CD4-positive, alpha-beta T cell treated with Interleukin-4 for 1 hour (primary cell): ENCODE measurements around the gene CHRNA3.
"Not testable (repeated sequence)": the region's sequence is repeated elsewhere in the genome, so short reads cannot be mapped to it uniquely, and the experiment has no call there.

Source experiments
- DNase-seq, 2 donors: peaks; one replicate each; pipeline ENCODE4 v3.0.0-alpha.2; 2020 to 2022

Gene CHRNA3

DNA sequence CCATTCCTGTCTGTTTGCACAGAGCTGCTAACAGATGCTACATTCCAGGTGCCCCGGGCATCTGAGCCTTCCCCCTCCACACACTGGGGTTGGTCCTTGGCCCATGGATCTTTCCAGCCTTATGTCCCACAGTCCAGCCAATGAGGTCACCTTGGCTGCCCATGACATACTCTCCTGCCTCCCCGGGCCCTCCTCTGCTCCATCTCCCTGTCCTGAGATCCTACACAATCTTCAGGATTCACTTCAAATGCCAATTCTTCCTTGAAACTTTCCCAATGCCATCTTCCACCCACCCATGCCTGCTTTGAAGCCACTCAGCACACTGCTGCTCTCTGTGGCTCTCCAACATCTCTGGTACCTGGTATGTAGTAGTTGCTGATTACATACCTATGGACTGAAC lies 4.3 kb downstream of the CHRNA3 start:
- no peak for DNase-seq

DNA sequence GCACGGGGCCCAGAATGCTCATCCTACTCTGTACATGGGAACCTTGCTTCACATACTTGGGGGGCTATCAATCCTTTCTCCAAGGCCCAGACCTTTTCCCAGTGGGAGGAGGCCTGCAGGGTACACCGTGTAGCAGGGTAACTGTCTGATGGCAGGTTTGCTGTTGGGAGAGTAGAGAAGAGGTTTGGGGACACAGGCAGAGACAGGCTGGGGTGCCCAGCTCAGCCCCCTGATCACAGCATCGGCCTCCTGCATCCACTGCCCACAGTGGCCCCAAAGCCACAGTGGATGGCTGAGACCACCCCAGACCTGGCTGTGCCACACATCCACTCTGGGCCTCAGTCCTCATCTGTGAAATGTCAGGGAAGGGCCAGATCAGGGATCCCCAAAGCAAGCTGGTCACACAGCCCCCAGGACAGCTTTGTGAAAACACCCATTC lies 5.6 kb downstream of the CHRNA3 start:
- no peak for DNase-seq

GRCh38 chr15:78614021-78614420 lies 6.8 kb downstream of the CHRNA3 start:
- DNase-seq: no peak

GRCh38 chr15:78609551-78609950 lies 11.2 kb downstream of the CHRNA3 start:
- DNase-seq: not testable (repeated sequence)

GRCh38 chr15:78605680-78606079 lies 15.1 kb downstream of the CHRNA3 start:
- no peak for DNase-seq

- no peak for DNase-seq
Measured at GRCh38 chr15:78605201-78605600, 15.6 kb downstream of the CHRNA3 start.

DNA sequence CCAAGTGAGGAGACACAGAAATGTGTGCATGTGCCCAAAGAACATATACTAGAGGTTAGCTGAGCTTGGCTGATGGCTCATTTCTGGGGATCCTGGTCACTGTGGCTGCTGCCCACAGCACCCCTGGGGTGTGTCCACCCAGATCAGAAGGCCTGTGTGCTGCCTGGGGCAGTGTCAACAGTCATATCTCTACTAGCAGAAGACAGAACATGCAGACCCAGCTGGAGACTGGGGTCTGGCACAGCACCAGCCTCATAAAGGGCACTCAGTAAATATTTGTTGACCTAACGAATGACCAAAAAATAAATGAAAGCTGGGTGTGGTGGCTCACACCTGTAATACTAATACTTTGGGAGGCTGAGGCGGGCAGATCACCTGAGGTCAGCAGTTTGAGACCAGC lies 16.4 kb downstream of the CHRNA3 start:
- DNase-seq: no peak

DNA sequence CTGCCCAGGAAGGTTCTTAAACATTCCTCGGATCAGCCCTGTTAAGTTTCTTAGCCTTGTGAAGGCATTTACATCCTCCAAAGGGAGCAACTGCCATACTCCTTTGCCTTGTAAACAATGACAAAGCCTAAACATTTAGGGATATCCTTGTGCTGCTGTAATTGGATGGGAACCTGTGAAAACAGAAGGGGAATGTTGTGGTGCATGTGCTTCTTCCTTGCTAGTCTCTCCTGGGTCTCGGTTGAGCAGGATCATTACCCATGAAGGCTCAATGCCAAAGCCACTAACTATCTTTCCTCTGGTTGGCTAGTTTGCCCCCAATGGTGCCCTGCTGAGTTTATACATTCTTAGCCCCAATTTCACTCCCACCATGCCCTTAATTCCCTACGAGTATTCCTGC lies 17.3 kb downstream of the CHRNA3 start:
- DNase-seq: no peak

DNA sequence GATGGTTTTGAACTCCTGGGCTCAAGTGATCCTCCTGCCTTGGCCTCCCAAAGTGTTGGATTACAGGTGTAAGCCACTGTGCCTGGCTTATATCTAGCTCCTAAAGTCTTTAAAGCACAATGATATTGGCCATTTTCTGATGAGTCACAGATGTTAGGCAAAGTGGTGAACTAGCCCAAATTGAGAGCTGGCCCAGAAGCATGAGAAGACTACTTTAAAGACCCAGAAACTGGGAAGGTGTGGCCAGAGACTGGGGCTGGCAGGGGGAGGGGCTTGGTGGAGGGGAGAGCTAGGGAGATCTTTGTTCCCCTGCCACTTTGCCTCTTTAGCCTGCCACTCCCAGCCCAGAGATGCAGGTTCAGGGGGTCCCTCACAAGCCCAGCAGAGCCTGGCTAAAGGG lies 21.6 kb downstream of the CHRNA3 start:
- no peak for DNase-seq

GRCh38 chr15:78598348-78598747 lies 22.4 kb downstream of the CHRNA3 start:
- DNase-seq: no peak

DNA sequence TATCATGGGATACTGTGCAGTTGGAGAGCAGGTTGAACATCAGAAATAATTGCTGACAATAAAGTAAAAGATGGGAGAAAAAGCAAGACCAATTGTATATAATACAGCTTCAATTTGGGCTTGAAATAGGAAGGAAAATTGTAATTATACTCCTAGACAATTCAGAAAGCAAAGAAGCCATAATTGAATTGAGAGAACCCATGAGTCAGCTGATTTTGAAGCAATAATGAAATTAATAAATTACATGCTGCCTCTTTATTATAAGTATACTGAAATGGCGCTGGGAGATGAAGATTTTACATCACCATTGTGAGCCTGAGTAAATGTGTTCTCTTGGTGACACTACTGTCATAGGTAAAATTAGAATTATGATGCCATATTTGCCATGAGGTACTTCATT lies 23.2 kb downstream of the CHRNA3 start:
- DNase-seq: no peak

DNA sequence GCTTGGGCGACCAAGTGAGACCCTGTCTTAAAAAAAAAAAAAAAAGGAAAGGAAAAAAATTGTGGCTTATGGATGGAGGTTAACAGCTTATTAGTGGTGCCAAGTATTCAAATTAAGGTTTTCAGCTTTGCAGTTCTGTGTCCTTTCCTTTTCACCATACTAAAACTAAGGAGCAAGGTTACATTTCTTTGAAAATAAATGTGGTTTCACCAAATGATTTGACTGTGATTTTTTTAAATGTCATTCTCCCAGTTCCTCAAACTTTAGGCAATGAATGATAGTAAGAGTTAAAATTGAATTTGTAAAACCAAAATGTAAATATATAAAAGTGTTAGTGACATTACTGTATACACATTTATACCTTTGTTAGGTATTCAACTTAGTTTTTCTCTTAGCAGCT lies 45.9 kb downstream of the CHRNA3 start:
- no peak for DNase-seq

- DNase-seq: no peak
Measured at GRCh38 chr15:78573416-78573815, 47.4 kb downstream of the CHRNA3 start.

GRCh38 chr15:78571382-78571781 lies 49.4 kb downstream of the CHRNA3 start:
- DNase-seq: no peak

DNA sequence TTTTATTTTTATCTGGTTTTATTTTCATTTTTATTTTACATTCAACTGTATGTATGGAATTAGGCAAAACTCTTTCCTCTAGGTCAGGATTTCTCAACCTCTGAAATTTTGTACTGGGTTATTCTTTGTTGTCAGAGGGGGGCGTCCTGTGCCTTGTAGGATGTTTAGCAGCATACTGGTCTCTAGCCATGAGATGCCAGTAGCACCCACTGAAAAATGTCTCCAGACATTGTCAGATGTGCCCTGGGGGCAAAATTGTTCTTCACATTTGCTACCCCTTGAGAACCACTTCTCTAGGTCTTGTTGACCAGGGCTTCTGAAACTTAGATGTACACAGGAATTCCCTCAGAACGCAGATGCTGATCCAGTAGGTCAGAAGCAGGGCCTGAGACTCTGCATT lies 50.1 kb downstream of the CHRNA3 start:
- DNase-seq: no peak

DNA sequence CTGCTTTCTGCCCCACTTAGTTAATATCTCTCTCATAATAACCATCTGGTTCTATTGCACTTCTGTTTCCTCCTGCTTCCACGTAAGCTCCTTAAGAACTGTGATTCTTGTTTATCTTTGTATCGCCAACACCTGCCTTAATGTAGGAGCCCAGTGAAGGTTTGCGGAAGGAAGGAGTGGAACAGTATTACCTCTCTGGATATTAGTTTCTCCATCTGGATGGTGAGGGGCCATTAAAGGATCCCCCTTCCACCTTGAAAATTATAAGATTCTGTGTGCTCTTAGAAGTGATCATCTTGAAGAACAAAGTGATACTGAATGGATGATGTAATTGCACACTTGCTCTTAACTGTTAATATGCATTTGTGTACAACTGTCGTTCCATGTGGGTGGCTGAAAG lies 53.3 kb downstream of the CHRNA3 start:
- DNase-seq: no peak

GRCh38 chr15:78565951-78566774 lies 54.6 kb downstream of the CHRNA3 start:
- DNase-seq: no peak

- DNase-seq: peak; percentile 11 to 81
Measured at GRCh38 chr15:78565097-78565950, 55.5 kb downstream of the CHRNA3 start, which contains the start of gene CHRNA5. Gene CHRNA5 (plus strand): TSS chr15:78565520. CDS start chr15:78565720, 200 bp downstream.

- DNase-seq: no peak
Measured at GRCh38 chr15:78564743-78565096, 56.1 kb downstream of the CHRNA3 start.

- DNase-seq: no peak
Measured at GRCh38 chr15:78563092-78563491, 57.7 kb downstream of the CHRNA3 start.

GRCh38 chr15:78561490-78561889 lies 59.3 kb downstream of the CHRNA3 start:
- no peak for DNase-seq

DNA sequence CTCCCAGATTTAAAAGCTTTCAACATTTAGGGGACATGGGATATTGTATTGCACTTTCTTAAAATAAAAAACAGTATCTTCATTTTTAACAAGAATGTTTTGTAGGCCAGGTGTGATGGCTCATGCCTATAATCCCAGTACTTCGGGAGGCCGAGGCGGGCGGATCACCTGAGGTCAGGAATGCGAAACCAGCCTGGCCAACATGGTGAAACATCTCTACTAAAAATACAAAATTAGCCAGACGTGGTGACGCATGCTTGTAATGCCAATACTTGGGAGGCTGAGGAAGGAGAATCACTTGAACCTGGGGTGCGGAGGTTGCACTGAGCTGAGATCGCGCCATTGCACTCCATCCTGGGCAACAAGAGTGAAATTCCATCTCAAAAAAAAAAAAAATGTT lies 60.6 kb downstream of the CHRNA3 start:
- DNase-seq: not testable (repeated sequence)

GRCh38 chr15:78552597-78552996 lies 68.2 kb downstream of the CHRNA3 start:
- no peak for DNase-seq

DNA sequence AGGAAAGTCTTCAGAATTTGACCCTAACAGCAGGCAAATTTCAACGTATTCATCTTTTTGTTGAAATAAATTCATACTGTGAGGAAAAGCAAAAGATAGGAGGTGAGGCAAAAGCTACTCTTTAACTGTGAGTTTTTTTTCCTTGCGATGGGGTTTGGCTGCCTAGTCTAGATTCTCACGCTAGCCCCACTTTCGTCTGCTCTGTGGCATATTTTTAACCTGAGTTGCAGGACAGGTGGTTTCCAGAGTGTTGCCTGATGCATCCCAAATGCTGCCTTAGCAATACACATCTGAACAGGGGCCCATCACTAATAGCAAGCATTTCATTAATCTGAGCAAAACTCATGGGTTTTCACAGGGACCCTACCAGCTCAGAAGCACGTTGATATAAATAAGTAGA lies 68.9 kb downstream of the CHRNA3 start:
- no peak for DNase-seq
